ENCODE measurements around the gene CKS2.
"Not testable (repeated sequence)": the region's sequence is repeated elsewhere in the genome, so short reads cannot be mapped to it uniquely, and the experiment has no call there.

The CKS2 gene

DNA sequence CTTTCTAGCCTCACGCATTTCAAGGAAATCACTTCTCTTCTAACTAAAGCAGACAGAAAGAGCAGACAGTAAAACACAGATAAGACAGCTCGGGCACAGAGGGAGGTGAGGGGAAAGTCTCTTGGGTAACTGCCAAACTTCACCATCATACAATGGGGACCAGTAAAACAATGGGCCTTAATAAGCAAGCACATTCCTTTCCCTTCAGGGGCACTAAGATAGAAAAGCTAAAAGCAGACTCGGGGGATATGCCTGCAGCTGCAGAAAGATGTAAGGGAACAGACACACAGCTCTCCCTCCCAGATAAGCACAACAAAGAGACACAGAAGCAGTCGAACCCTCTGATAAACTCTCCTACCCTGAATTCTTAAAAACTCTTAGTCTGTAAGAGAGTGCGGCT lies 15.6 kb upstream of the CKS2 start:
- in situ Hi-C loops (cut with MboI; ENCODE audit: low pct_unique_long_range_greater_than_20kb, low sequenced_read_pairs, unreplicated experiment) = no loop called here
- DNase-seq (ENCODE audit: low spot score) = no peak
- TF ChIP-seq CTCF (IDR thresholded peaks at IDR 0.05; ENCODE audit: extremely low read depth, insufficient read depth, missing control alignments) = no peak

GRCh38 chr9:89301996-89302395 lies 9.0 kb upstream of the CKS2 start:
- DNase-seq (ENCODE audit: low spot score); in situ Hi-C loops (cut with MboI; ENCODE audit: low pct_unique_long_range_greater_than_20kb, low sequenced_read_pairs, unreplicated experiment): not testable (repeated sequence)

GRCh38 chr9:89304020-89304833 lies 6.8 kb upstream of the CKS2 start:
- no peak for DNase-seq (ENCODE audit: low spot score)
- TF ChIP-seq CTCF (IDR thresholded peaks at IDR 0.05; ENCODE audit: extremely low read depth, insufficient read depth, missing control alignments) = no peak
- in situ Hi-C loops (cut with MboI; ENCODE audit: low pct_unique_long_range_greater_than_20kb, low sequenced_read_pairs, unreplicated experiment) = no loop called here

DNA sequence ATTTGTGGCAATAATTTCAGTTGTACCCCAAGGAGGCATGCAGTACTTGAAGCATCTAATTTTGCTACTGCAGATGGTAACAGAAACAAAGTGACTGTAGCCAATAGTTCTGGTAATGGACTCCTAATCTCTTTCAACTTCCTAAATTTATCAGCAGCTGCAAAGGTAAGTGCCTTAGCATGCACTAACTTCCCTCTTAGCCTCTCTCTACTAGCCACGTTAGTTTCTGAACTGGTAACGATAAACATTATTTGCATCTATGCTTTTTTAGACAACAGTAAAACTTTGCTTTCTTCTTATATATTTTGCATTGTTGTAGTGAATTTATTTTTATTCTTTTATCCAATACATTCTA lies 6.2 kb upstream of the CKS2 start:
- no peak for DNase-seq (ENCODE audit: low spot score)
- in situ Hi-C loops (cut with MboI; ENCODE audit: low pct_unique_long_range_greater_than_20kb, low sequenced_read_pairs, unreplicated experiment) = no loop called here
- TF ChIP-seq CTCF (IDR thresholded peaks at IDR 0.05; ENCODE audit: extremely low read depth, insufficient read depth, missing control alignments) = no peak

DNA sequence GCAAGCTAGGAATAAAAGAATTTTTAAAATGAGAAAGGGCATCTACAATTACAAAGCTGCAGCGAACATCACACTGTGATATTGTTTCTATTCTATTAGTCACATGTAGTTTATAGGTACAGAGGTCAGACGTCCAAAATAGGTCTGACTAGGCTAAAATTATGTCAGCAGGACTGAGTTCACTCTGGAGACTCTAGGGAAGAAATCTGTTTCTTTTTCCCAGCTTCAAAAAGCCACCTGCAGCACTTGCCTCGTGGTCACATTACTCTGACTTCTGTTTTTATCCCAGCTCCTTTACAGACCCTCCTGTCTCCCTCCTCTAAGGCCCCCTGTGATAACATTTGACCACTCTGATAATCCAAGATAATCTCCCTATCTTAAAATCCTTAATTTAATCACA lies 5.1 kb upstream of the CKS2 start:
- DNase-seq (ENCODE audit: low spot score) = no peak
- TF ChIP-seq CTCF (IDR thresholded peaks at IDR 0.05; ENCODE audit: extremely low read depth, insufficient read depth, missing control alignments) = no peak
- in situ Hi-C loops (cut with MboI; ENCODE audit: low pct_unique_long_range_greater_than_20kb, low sequenced_read_pairs, unreplicated experiment) = no loop called here

GRCh38 chr9:89309166-89309565 lies 1.8 kb upstream of the CKS2 start:
- in situ Hi-C loops (cut with MboI; ENCODE audit: low pct_unique_long_range_greater_than_20kb, low sequenced_read_pairs, unreplicated experiment) = no loop called here
- DNase-seq (ENCODE audit: low spot score) = no peak
- no peak for TF ChIP-seq CTCF (IDR thresholded peaks at IDR 0.05; ENCODE audit: extremely low read depth, insufficient read depth, missing control alignments)

GRCh38 chr9:89309608-89310474 lies 1.2 kb upstream of the CKS2 start:
- TF ChIP-seq CTCF (IDR thresholded peaks at IDR 0.05; ENCODE audit: extremely low read depth, insufficient read depth, missing control alignments) = no peak
- in situ Hi-C loops (cut with MboI; ENCODE audit: low pct_unique_long_range_greater_than_20kb, low sequenced_read_pairs, unreplicated experiment) = no loop called here
- DNase-seq (ENCODE audit: low spot score) = no peak

Data from GM13977 (cell line).